HG03066 (cell line): Measurements from ENCODE around the gene RABL3.
"Not testable (repeated sequence)": the region's sequence is repeated elsewhere in the genome, so short reads cannot be mapped to it uniquely, and the experiment has no call there.

ENCODE experiments used
- ATAC-seq: cut with Tn5 transposase; IDR thresholded peaks from one replicate; pipeline ENCODE4 v1.9.1; 2021; ENCODE audit warnings: low read depth; ENCODE audit not compliant: unreplicated experiment

Gene RABL3, protein sequence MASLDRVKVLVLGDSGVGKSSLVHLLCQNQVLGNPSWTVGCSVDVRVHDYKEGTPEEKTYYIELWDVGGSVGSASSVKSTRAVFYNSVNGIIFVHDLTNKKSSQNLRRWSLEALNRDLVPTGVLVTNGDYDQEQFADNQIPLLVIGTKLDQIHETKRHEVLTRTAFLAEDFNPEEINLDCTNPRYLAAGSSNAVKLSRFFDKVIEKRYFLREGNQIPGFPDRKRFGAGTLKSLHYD

DNA sequence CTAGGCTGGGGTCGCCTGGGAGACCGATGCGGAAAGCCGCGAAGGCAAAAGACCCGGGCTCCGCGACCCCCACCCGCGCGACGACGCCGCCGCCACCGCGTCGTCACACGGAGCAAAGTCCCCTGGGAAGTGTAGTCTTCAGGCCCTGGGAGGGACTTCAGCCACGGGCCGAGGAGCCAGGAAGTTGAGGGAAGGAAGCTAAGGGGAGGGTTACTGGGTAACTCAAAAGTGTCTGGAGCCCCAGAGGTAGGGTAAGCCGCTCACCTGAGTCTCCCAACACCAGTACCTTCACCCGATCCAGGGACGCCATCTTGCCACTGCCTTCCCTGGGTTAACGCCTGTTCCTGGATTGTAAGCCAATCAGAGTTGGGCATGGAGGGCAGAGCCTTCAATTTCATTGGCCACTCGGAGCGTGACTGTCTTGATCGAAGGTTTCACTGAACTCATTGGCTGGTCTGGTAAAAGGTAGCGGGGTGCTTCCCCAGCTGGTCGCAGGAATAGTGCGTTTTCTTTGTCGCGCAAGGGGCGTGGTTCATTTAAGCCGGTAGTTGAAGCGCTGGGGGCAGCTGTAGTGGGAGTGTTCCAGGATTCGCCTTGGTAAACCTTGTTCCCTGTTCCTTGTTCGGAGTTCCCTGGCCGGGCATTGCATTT, at the start of gene RABL3, which contains the start of gene GTF2E1:
TSS of gene RABL3 (minus strand) at position 319 of the 651 bp plus-strand sequence. CDS start at position 310, 9 bp downstream.
TSS of gene GTF2E1 (plus strand) at position 547 of the 651 bp plus-strand sequence. CDS start 7,809 bp downstream, outside the sequence.
- peak; percentile 99 for ATAC-seq

DNA sequence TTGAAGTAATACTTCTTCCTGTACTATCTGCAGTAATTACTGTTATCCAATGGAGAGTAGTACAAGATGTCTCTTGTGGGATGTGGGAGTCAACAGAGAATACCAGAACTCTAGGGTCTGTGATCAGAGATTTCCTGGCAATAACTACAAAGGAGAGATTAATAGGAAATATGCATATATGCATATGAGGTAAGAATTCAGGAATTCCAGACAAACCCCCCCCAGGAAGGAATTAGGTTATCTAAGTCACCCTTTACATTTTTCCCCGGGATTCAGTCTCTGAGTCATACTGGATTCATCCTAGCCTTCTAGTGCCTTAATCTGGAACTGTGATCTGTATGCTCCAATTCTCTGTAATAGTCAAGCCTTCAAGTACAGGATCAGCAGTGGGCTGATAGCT, 49.6 kb upstream of the RABL3 start:
- no peak for ATAC-seq

DNA sequence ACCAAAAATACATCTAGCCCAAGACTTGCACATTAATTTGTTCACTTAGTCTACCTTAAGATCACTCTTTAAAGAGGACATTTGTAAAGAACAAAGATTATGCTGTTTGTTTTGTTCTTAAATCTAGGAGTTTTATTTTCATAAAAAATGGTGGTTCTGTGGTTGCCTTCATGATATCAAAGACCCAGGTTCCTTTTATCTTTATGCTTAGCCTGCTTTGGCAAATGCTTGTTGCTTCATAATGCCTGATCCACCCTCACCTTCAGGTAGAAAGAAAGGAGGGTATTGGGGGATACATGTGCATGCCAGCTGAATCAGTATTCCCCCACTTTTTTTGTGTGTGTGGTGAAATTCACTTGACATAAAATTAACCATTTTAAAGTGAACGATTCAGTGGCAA, 48.7 kb upstream of the RABL3 start:
- no peak for ATAC-seq

DNA sequence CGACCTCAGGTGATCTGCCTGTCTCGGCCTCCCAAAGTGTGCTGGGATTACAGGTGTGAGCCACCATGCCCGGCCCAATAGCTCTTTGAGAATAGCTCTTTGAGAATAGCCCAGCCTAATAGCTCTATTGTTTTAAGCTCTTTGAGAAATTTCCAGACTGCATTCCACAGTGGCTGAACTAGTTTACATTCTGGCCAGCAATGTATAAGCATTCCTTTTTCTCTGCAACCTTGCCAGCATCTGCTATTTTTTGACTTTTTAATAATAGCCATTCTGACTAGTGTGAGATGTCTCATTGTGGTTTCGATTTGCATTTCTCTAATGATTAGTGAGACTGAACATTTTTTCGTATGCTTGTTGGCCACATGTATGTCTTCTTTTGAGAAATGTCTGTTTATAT, 43.5 kb upstream of the RABL3 start:
- ATAC-seq: peak; percentile 65

DNA sequence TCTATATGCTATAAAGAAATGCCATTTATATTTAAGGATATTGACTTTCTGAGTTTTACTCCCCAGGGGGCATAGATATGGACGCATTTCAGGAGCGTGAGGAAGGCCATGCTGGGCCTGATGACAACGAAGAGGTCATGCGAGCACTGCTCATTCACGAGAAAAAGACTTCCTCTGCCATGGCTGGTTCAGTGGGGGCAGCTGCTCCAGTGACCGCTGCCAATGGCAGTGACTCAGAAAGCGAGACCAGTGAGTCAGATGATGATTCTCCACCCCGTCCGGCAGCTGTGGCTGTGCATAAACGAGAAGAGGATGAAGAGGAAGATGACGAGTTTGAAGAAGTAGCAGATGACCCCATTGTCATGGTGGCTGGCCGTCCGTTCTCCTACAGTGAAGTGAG, 38.7 kb upstream of the RABL3 start:
- peak; percentile 95 for ATAC-seq

DNA sequence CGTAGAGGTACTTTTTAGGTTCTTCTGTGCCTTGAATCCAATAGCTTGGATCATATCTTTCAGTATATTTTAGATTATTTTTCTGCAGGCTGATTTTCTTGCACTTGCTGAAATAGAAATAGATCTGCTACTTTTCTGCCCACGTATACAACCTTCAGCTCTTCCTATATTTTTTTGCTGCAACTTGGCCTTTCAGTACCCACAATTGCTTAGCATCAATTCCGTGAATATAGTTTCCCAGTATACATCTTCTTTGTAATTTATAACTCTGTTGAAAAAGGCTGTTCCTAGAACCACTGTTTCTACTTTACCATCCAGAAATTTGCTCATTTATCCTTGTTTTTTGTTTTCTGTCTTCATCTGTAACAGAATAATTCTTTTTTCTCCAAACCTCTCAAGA, 36.5 kb upstream of the RABL3 start:
- ATAC-seq: no peak

DNA sequence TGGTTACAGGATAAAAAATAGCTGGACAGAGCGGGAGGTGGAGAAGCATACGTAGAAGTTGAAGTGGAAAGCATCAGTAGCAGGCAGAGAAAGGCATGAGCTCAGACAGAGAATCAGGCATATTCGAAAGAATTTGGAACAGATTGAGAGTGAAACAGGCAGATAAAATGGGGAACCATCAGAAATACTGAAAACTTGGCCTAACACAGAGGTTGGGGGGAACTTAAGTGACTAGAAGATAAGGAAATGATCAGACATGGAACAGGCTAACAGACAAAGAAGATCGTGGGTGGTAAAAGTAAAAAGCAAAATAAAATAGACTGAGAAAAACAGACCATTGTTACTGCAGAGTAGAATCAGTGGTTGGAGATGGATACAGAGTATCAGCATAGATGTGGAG, 33.1 kb upstream of the RABL3 start:
- no peak for ATAC-seq

DNA sequence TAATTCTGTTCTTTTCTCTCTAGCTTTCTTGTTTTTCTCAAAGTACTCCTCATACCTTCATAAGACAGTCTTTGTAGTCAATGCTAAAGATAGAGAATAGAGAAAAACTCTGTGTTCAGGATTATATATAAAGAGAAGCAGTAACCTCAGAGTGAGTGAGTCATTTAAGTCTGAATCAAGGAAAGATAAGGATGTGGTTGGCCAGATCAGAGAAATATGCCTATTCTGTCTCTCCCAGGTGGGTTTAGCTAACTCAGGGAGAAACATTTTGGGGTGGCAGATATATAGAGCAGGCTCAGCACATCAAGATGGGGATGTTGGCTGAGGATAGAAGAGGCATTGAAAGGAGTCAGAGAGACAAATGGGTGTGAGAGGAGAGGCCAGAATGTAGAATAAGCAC, 31.6 kb upstream of the RABL3 start:
- peak; percentile 72 for ATAC-seq

DNA sequence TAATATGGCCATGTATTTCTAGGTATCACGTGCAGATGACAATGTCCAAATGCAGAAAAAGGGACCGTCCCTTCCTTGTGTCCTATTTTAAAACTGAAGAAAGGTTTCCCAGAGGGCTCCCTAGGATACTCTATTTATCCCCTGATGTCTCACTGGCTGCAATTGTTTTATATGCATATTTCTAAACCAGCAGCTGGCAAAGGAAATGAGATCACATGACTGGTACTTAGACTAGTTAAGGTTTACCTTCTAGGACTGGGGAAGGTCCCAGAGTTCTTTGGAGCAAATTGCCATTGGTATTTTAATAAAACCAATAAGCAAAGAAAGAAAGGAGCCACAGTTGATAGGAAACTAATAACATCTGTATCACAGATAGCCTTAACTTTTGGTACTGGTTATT, 29.8 kb upstream of the RABL3 start:
- ATAC-seq: no peak

DNA sequence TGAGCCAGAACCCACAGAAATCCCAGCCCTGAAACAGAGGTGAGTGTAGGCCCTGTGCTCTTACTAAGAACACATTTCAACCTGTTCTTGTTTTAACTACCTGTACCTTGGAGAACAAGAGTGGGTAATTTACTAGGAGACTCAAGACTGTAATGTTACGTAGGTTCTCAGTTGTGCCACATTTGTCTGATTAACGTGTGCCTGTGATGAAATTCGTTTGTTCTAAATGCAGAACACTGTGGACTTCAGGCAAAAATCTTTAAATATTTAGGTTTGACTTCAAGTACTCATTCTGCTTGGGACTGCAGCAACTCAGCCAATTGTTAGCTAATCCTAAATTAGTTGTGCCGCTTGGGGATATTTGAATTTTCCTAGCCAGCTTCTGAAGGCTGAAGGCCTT, 28.6 kb upstream of the RABL3 start:
- no peak for ATAC-seq

DNA sequence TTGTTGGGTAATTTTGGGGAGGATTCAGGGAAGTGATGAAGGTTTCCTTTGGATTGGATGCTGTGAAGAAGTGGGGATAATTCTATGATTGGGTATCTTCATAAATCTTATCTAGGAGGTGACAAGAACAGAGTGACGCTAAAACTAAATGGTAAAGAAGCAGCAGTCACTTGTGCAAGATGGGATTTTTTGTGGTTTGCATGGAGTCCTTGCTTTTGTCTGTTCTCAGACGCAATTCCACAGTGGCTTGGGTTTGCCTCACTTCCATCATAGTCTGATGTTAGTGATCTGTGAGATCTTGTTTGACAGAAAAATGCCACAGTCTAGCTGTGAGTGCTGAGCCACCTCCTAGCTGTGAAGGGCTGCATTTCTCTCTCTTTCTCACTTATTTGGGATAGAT, 27.1 kb upstream of the RABL3 start:
- no peak for ATAC-seq

DNA sequence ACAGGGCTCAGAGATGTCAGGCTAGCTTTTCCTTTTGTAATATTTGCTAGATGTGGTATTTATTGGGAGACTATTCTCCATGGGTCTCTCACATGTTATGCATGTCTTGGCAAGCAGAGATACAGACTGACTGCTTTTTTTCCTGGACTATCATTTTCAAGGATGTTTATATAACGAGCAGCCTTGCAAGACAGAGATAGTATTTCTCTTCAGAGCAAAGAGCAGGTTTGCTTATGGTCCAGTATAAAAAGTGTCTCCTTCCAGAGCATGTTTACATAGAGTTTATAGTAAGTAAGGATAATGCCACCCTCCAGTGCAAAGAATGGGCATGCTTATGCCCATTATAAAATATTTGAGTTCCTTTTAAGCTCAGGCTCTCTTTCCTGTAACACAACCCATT, 24.8 kb upstream of the RABL3 start:
- ATAC-seq: no peak

DNA sequence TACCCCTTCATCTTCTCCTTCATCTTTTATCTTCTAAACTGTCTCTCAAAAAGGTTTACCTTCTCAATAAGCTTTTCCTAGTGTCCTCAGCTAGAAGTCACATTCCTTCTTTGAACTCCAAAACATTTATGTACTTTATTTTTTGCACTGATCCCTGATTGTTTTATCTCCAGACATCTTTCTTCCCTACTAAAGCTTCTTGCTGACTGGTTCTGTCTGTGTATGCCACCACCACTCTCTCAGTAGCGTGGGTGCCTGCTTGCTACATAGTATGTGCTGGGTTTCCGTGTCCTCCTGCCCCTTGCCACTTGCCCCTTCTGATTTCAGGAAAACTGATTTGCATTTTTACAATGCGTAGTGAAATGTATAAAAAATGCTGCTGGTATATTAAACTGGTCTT, 24.3 kb upstream of the RABL3 start:
- no peak for ATAC-seq

DNA sequence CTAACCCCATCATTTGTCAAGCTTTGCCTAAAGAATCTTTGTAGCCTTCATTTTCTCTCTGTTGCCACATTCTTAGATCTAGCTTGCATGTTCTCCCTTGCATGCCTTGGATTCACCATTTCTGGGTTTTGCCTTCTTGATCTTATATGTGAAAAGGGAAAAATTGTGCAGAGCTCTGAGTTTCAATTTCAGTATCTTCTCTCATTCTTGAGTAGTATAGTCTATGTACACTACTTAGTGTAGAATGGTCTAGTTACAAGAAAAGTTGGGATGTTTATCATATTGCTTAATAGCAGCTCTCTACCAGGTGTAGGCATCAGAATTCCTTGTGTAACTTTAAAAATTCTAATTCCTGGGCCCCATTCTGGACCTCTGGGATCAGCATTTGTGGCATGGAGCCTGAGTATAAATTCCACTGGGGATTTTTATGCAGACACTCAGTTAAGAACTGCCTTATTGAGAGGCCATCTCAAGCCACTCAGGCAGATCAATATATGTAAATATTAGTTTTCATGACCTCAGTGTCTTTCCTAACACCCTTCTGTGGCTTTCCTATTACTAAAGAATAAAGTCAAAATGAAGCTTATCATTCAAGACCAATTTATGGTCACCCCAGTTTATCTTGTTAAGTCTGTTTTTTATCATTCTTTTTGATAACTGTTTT, 23.6 kb upstream of the RABL3 start:
- ATAC-seq: peak; percentile 55

DNA sequence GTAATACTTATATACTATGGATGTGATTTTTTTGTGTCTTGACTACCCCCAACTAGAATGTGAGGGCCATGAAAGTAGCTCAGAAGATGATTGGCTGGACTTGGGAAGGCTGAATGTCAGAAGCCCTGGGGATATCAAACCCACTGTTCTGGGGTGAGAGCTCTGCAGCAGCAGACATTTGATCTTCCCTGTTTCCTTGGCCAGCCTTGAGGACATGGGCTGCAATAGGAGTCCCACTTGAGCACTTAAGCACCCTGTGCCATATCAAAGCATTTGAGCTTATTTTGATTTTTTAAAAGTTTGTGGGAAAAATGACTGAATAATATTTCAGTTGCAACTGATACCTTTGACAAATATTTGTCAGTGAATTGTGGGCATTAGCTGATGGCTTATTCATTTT, 21.9 kb upstream of the RABL3 start:
- peak; percentile 12 for ATAC-seq

DNA sequence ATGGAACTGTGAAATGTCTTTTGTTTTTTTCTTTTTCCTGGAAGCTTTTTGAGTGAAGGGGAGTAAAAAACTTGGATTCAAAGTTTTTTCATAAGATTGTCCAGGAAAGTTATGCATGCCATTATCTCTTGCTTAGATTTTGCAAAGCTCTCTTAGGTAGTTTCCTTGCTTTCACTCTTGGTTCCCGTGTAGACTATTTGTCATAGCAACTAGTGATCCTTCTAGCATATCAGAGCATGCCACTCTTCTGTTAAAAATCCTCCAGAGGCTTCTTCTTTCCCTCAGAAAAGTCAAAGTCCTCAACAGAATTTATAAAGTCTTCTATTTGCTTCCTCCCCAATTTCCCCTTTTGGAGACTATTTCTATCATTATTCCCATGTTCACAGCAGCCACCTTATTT, 21.3 kb upstream of the RABL3 start:
- ATAC-seq: peak; percentile 68

DNA sequence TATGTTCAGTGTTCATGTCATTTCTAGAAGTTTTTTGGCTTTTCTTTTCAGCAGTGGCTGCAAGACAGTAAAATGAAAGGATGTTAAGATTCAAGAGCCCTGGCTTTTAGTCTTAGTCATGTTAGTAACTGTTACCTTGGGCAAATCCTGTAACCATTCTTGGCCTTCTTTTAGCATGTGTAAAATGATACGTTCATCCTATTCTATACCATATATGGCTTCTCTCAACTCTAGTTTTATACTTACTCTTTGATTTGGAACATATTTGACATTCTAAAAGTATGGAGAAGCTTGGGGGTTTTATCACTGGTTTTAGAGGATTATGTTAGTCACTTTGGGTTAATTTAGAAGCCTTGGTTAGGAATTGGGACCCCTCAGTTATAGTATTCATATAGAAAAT, 20.3 kb upstream of the RABL3 start:
- no peak for ATAC-seq

DNA sequence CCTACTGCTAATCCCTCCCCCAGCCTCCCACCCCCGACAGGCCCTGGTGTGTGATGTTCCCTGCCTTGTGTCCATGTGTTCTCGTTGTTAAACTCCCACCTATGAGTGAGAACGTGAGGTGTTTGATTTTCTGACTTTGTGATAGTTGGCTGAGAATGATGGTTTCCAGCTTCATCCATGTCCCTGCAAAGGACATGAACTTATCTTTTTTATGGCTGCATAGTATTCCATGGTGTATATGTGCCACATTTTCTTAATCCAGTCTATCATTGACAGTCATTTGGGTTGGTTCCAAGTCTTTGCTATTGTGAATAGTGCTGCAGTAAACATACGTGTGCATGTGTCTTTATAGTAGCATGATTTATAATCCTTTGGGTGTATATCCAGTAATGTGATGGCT, 16.2 kb upstream of the RABL3 start:
- ATAC-seq: not testable (repeated sequence)

DNA sequence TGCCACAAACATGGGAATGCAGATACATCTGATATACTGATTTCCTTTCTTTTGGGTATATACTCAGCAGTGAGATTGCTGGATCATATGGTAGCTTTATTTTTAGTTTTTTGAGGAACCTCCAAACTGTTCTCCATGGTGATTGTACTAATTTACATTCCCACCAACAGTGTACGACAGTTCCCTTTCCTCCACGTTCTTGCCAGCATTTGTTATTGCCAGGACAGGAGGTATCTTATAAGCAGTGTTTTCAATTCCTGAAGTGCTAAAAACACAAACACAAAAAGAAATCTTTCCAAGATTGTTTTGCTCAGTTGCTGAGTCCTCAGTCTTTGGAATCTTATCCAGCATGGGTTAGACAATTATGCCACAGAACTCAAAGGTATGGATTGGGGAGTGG, 13.7 kb upstream of the RABL3 start:
- ATAC-seq: no peak

DNA sequence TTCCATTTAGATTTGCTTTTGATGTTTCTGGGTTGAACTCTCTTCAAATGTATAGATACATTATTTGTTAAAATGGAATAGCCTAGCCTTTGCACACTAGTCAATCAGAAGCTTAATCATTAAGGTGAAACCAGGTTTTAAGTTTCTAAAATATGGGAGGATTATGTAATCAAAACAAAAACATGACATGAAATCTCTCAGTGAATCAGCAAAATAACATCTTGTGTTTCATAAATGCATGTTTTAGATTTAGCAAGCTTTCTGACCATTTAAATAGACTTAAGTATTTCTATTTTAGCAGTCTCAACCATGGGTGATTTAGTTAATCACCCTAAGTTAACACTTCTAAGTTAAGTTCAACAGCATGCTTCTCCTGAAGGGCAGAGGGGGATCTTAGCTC, 11.5 kb upstream of the RABL3 start:
- no peak for ATAC-seq

DNA sequence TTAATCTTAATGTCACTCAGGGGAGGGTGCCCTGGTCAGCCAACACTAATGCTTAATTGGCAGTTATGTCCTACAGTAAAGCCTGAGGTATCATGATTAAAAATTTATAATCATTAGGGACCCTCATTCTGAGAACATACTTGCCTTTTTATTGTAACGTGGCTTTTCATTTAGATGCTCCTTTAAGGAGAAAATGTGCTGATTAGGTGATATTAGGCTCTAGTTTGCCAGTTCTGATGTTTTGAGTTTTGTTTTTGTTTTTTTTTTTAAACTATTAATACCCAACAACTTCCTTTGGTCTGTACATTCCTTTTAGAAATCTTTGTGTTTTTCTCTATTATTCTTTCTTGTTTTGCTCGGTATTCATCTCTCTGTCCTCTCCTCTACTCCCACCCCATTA, 10.5 kb upstream of the RABL3 start:
- ATAC-seq: no peak

DNA sequence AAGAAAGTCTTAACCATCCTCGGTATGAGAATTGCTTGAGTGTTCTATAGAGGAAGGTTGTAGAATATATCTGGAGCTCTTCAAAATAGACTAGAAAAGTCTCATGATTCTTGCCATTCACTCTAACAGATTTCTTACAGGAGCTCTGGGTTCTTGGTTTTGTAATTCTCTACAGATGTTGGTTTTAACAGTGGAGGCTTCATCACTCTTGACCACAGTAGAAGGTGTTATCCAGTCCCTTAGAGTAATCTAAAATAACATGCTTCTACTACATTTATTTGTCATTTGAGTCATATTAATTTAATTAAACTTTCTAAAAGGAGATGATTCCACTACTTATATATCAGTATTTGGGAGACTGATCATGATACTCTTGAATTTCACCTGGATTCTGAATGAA, 9.9 kb upstream of the RABL3 start:
- ATAC-seq: no peak
